ENCODE measurements around the gene HLA-DQA1.
"Not testable (repeated sequence)": the region's sequence is repeated elsewhere in the genome, so short reads cannot be mapped to it uniquely, and the experiment has no call there.

Gene HLA-DQA1

GRCh38 chr6:32622545-32623401 lies 14.4 kb upstream of the HLA-DQA1 start:
- peak; percentile 87 for DNase-seq

GRCh38 chr6:32623693-32624092 lies 13.5 kb upstream of the HLA-DQA1 start:
- no peak for DNase-seq

DNA sequence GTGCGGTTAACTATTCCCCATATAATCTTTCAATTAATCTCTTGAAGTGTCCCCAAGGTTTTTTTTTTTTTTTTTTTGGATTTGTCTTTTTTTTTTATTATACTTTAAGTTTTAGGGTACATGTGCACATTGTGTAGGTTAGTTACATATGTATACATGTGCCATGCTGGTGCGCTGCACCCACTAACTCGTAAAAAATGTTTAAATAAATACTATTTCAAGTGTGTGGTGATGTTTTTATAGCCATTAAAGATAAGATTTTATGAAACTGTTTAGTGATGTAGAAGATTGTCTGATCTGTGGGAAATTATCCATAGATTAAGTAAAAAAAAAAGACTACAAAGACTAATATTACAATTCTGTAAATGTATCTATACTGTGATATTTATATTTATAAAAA lies 12.6 kb upstream of the HLA-DQA1 start:
- no peak for DNase-seq

DNA sequence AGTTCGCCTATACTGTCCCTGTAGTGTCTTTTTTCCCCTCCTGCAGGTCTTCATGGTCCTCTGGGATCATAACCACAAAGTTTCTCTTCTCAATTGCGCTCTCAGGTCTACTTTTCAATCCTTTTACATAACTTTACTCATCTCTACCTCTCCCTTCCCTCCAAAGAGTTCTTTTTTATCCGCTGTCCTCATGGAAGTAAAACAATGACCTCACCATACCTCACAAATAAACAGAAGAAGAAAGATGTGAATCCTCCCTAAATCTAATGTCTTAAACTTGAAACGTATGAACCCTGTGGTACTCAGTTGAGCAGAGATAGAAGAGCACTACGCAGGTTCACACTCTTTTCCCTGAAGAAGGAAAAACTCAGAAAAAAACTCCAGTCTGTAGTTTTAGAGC lies 12.1 kb upstream of the HLA-DQA1 start:
- no peak for DNase-seq

DNA sequence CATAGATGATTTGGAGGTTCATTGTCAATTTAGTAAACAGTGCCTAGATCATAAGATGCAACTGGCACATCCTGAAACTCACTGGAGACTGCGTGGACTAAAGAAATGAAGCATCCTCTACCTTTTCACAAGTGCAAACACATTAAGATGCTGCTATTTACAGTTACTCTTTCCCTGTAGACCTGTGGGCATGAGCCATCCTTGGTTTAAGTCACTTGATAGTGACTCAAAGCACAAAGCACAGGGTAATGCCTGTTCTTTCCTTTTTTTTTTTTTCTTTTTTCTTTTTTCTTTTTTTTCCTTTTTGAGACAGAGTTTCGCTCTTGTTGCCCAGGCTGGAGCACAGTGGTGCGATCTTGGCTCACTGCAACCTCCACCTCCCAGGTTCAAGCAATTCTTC lies 10.0 kb upstream of the HLA-DQA1 start:
- DNase-seq, result no peak

DNA sequence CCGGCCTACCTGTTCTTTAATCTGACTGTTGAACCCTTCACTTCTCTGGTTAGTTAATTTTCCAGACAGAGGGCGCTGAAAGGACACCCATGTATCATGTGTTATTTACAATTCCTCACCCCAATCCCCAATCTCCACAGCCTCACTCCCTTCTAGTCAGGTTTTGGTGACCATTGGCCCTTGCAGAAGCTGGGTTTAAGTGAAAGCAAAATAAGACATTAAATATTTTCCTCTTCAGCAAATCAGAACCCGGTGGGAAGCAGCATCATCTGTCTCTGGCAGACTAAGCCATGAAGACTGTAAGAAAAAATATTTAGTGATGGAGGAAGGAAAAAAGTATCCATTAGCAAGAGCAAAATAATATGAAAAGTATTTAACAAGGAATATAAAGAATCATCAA lies 9.4 kb upstream of the HLA-DQA1 start:
- peak; percentile 48 for DNase-seq

- DNase-seq, result not testable (repeated sequence)
These were observed 7.4 kb upstream of the HLA-DQA1 start for GRCh38 chr6:32629793-32630192.

DNA sequence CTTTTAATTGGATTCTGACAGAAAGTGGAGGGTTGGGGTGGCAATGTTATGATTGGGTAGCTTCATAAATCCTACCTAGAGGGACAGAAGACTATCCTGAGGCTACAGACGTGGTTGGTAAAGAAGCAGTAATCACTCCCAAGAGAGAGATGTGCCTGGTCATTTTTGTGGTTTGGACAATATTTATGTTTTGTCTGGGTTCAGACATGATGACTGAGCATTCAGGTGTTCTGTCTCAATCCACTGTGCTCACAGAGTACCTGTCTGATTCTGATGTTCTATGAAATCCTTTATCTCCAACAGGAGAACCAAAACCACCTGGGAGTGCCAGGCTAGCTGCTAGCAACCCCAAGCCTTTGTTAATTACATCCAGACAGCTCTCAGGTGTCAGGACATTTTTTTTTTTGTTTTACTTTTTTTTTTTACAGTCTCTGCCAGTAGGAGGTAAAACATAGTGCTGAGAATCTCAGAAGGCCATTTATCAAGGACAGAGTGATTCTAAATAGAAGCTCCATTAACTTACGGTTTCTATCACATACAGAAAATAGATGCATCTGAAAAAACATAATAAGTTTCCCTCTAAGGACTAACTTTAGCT lies 1.6 kb upstream of the HLA-DQA1 start:
- DNase-seq, result no peak

- no peak for DNase-seq
These were observed 677 bp downstream of the HLA-DQA1 start for GRCh38 chr6:32637883-32638282.

- no peak for DNase-seq
These were observed 1.5 kb downstream of the HLA-DQA1 start for GRCh38 chr6:32638532-32639219.

GRCh38 chr6:32639440-32640394 lies 2.5 kb downstream of the HLA-DQA1 start:
- DNase-seq, result no peak

DNA sequence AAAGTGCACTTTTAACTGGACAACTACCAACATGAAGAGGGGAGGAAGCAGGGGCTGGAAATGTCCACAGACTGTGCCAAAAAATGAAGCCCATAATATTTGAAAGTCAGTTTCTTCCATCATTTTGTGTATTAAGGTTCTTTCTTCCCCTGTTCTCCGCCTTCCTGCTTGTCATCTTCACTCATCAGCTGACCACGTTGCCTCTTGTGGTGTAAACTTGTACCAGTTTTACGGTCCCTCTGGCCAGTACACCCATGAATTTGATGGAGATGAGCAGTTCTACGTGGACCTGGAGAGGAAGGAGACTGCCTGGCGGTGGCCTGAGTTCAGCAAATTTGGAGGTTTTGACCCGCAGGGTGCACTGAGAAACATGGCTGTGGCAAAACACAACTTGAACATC lies 3.9 kb downstream of the HLA-DQA1 start:
- DNase-seq, result no peak

DNA sequence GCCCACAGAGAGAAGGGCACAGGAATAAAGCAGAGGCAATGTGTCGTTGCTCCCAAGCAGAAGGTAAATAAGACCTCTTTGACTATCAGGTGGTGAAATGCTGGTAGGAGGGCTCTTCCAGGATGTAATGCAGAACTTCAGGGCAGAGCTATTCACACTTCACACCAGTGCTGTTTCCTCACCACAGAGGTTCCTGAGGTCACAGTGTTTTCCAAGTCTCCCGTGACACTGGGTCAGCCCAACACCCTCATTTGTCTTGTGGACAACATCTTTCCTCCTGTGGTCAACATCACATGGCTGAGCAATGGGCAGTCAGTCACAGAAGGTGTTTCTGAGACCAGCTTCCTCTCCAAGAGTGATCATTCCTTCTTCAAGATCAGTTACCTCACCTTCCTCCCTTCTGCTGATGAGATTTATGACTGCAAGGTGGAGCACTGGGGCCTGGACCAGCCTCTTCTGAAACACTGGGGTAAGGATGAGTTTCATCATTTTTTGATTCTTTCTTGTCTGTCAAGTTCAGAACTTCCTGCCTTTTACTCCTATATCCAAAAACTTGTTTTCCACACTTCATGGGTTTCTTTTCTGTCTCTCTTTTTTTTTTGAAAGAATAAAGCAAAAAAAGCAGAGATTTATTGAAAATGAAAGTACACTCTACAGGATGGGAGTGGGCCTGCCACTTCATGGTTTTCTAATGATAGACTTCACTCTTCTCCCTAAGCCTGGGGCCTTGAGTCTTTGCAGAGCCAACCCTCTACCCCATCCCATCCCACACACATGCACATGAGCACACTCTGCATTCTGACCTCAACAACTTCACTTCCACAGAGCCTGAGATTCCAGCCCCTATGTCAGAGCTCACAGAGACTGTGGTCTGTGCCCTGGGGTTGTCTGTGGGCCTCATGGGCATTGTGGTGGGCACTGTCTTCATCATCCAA lies 4.8 kb downstream of the HLA-DQA1 start:
- not testable (repeated sequence) for DNase-seq

GRCh38 chr6:32642720-32643106 lies 5.5 kb downstream of the HLA-DQA1 start:
- no peak for DNase-seq

GRCh38 chr6:32643904-32644303 lies 6.7 kb downstream of the HLA-DQA1 start:
- no peak for DNase-seq

DNA sequence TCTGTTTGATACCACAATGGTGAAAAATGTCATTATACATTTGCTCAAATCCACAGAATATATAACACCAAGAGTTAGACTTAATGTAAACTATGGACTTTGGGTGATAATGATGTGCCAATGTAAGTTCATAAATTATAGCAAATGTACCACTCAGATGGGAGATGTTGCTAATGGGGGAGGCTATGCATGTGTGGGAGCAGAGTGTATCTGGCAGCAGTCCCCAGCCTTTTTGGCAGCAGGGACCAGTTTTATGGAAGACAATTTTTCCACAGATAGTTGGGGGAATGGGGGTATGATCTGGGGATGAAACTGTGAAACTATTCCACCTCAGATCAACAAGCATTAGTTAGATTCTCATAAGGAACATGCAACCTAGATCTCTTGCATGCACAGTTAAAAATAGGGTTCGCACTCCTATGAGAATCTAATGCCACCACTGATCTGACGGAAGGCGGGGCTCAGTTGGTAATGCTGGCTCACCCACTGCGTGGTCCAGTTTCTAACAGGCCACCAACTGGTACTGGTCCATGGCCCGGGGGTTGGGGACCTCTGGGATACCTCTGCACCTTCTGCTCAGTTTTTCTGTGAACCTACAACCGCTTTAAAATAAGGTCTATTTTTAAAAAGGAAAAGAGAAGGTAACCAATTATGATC lies 8.0 kb downstream of the HLA-DQA1 start:
- DNase-seq, result no peak

- DNase-seq, result no peak
These were observed 18.1 kb downstream of the HLA-DQA1 start for GRCh38 chr6:32655203-32655710.

- not testable (repeated sequence) for DNase-seq
These were observed 20.1 kb downstream of the HLA-DQA1 start for GRCh38 chr6:32657329-32657728.

- DNase-seq, result not testable (repeated sequence)
These were observed 20.6 kb downstream of the HLA-DQA1 start for GRCh38 chr6:32657819-32658218.

DNA sequence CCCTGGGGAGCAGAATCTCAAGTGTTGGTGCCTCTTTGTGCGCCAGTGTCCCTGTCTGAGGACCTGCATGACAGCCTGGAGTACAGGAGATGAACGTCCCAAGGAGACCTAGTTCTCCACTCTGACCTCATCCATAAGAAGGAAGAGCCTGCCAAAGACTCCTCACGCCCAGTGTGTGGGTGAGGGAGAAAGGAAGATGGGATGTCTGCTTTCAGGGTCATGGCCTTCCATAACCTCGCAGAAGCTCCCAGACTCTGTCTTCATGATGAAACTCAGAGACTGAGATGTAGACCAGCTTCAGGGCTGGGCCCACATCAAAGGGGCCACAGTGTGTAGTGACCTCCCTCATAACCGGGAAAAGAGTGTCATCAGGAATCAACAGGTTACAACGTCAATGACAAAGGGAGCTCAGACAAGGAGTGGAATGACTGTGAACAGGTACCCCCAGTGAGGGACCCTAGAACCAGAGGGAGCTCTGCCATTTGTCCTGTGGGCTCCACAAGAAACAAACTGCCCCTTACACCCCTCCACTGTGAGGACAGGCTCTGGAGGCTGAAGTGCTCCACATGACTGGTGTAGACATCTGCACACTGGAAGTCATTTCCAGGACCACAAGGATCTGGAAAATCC lies 21.2 kb downstream of the HLA-DQA1 start:
- no peak for DNase-seq
